PC-9 (cell line): ENCODE measurements around the gene ACSM5. TPM values are rescaled to one million over a fixed set of nuclear protein-coding genes. Genes with fewer than 3 reads are reported as not detected.

ENCODE experiments used
- BruUV-seq: library from RNA; stranded (reverse); fragments of 400-500 nt; replicated peaks from 2 replicates; lab custom pipeline; 2021; lab: Mats Ljungman, UMichigan
- CTCF ChIA-PET: fragments of 300-600 bp; sonication (Branson Sonifier 250); formaldehyde crosslinking; loops from one replicate; lab custom pipeline; 2022; ENCODE audit warnings: antibody characterized with exemption; lab: Charles Lee
- POLR2A ChIA-PET: fragments of 300-600 bp; sonication (Branson Sonifier 250); formaldehyde crosslinking; loops from one replicate; lab custom pipeline; 2022; ENCODE audit warnings: antibody characterized with exemption; ENCODE audit not compliant: unreplicated experiment; lab: Charles Lee
- DNase-seq, 2 experiments: peaks; one replicate each; pipeline versions ENCODE4 v3.0.0 to v3.0.0-alpha.2; 2015 to 2022; ENCODE audit warnings: mixed read lengths in 1 of 2
- H2AFZ ChIP-seq: fragments of 200-600 bp; sonication (generic); 2 replicates; pipeline ENCODE4 v1.8.1; 2017; ENCODE audit warnings: antibody characterized with exemption
- H3F3A ChIP-seq: fragments of 200-600 bp; sonication (generic); 2 replicates; pipeline ENCODE4 v1.8.1; 2017; ENCODE audit warnings: antibody characterized with exemption, mild to moderate bottlenecking, low read depth; ENCODE audit not compliant: insufficient read depth
- H3K27ac ChIP-seq: fragments of 200-600 bp; sonication (generic); 2 replicates; pipeline ENCODE4 v1.6.1; 2016; ENCODE audit warnings: mixed run types
- H3K27me3 ChIP-seq: fragments of 200-600 bp; sonication (generic); 2 replicates; pipeline ENCODE4 v1.6.1; 2016; ENCODE audit warnings: low read depth, mixed run types; ENCODE audit not compliant: insufficient read depth
- H3K36me3 ChIP-seq: fragments of 200-600 bp; sonication (generic); 2 replicates; pipeline ENCODE4 v1.6.1; 2016; ENCODE audit warnings: low read depth, mixed run types
- H3K4me1 ChIP-seq: fragments of 200-600 bp; sonication (generic); replicated peaks from 2 replicates; pipeline ENCODE4 v1.6.1; 2016; ENCODE audit warnings: mixed run types; ENCODE audit not compliant: insufficient read depth
- H3K4me2 ChIP-seq: fragments of 200-600 bp; sonication (generic); 2 replicates; pipeline ENCODE4 v1.6.1; 2017; ENCODE audit warnings: mixed run types
- H3K4me3 ChIP-seq: fragments of 200-600 bp; sonication (generic); 2 replicates; pipeline ENCODE4 v1.6.1; 2016; ENCODE audit warnings: mixed run types
- H3K79me2 ChIP-seq: fragments of 200-600 bp; sonication (generic); 2 replicates; pipeline ENCODE4 v1.6.1; 2017; ENCODE audit warnings: low read depth, mixed run types
- H3K9me2 ChIP-seq: fragments of 200-600 bp; sonication (generic); 2 replicates; pipeline ENCODE4 v1.8.1; 2017; ENCODE audit warnings: mild to moderate bottlenecking; ENCODE audit not compliant: insufficient read depth
- H3K9me3 ChIP-seq: fragments of 200-600 bp; sonication (generic); 2 replicates; pipeline ENCODE4 v1.8.1; 2016; ENCODE audit warnings: low read depth; ENCODE audit not compliant: insufficient read depth
- H4K20me1 ChIP-seq: fragments of 200-600 bp; sonication (generic); 2 replicates; pipeline ENCODE4 v1.8.1; 2017; ENCODE audit not compliant: insufficient read depth
- EZH2 ChIP-seq: fragments of 200-600 bp; sonication (generic); IDR thresholded peaks from 2 replicates; pipeline ENCODE4 v1.8.0; 2017; ENCODE audit warnings: antibody characterized with exemption, low read depth
- intact Hi-C: fragments of 100-400 bp; cut with micrococcal nuclease; formaldehyde crosslinking; loops from one replicate; pipeline ENCODE4 v1.10.0; 2022; ENCODE audit not compliant: unreplicated experiment
- total RNA-seq: library from RNA; stranded (reverse); gene quantifications from 2 replicates; pipeline ENCODE4 v1.2.3, GENCODE V29; 2021
- TF ChIP-seq, protein P1 (sequence below): fragments of 200-600 bp; sonication (generic); conservative IDR thresholded peaks from 2 replicates; pipeline ENCODE4 v1.6.1; 2017; ENCODE audit warnings: mixed run types, antibody characterized with exemption, mild to moderate bottlenecking, moderate library complexity

ACSM5 gene
- total RNA-seq, 1 experiment from 2014 or later: not detected

- H3K27me3 ChIP-seq: peaks cover 49% of the 10 kb centered on the region
- intact Hi-C loops: no loop called here
- no peaks in the 10 kb centered on the region for H4K20me1 ChIP-seq
- no peak overlapping the region for H3K27ac ChIP-seq
- no TSS peak for BruUV-seq
- H2AFZ ChIP-seq: no peak overlapping the region
- no peaks in the 10 kb centered on the region for H3K9me2 ChIP-seq
- H3F3A ChIP-seq: no peaks in the 10 kb centered on the region
- H3K4me1 ChIP-seq: no peaks in the 10 kb centered on the region
- ChIA-PET CTCF (no interaction called here), POLR2A (no interaction called here)
- no peak overlapping the region for H3K4me3 ChIP-seq
- H3K9me3 ChIP-seq: no peaks in the 10 kb centered on the region
- DNase-seq: no peak
- no peaks in the 10 kb centered on the region for H3K79me2 ChIP-seq
- no peak overlapping the region for H3K4me2 ChIP-seq
- TF ChIP-seq EZH2: no peak
- TF ChIP-seq, protein P1, sequence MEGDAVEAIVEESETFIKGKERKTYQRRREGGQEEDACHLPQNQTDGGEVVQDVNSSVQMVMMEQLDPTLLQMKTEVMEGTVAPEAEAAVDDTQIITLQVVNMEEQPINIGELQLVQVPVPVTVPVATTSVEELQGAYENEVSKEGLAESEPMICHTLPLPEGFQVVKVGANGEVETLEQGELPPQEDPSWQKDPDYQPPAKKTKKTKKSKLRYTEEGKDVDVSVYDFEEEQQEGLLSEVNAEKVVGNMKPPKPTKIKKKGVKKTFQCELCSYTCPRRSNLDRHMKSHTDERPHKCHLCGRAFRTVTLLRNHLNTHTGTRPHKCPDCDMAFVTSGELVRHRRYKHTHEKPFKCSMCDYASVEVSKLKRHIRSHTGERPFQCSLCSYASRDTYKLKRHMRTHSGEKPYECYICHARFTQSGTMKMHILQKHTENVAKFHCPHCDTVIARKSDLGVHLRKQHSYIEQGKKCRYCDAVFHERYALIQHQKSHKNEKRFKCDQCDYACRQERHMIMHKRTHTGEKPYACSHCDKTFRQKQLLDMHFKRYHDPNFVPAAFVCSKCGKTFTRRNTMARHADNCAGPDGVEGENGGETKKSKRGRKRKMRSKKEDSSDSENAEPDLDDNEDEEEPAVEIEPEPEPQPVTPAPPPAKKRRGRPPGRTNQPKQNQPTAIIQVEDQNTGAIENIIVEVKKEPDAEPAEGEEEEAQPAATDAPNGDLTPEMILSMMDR: no peak
- H3K36me3 ChIP-seq: no peaks in the 10 kb centered on the region
Observed at GRCh38 chr16:20401066-20401465, 8.3 kb upstream of the ACSM5 start.

DNA sequence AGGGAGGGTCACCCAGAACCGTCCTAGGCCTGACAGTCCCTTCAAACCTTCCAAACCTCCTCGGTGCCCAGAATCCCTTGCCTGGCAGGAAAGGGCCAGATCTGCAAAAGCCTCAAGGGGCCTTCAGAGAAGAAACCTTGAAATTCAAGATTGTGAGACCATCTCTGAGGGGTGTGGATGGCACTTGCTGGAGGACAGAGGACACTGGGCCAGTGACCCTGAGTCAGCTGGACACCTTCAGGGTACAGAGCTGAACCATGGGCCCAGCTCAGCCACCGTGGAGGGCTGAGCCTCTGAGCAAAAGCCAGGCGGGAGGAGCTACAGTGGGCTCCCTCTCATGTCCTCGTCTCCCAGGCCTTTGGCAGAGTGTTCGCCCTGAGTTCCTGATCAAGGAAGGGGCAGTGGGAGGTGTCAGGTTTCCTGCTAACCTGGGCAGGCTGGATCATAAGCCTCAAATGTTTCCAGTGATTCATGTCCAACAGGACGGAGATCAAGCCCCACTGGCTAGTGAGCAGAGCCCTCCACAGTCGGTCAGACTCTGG, 7.8 kb upstream of the ACSM5 start:
- POLR2A ChIA-PET: no interaction called here
- Histone ChIP-seq H4K20me1 (no peaks in the 10 kb centered on the region), H3K4me2 (no peak overlapping the region), H3F3A (no peaks in the 10 kb centered on the region), H3K36me3 (no peaks in the 10 kb centered on the region), H3K27me3 (peaks cover 54% of the 10 kb centered on the region), H3K27ac (no peak overlapping the region), H3K79me2 (no peaks in the 10 kb centered on the region), H2AFZ (no peak overlapping the region), H3K9me2 (no peaks in the 10 kb centered on the region), H3K4me3 (no peak overlapping the region), H3K9me3 (no peaks in the 10 kb centered on the region), H3K4me1 (no peaks in the 10 kb centered on the region)
- TF ChIP-seq, protein P1: no peak
- no peak for TF ChIP-seq EZH2
- no peak for DNase-seq
- CTCF ChIA-PET: no interaction called here
- intact Hi-C loops: no loop called here
- no TSS peak for BruUV-seq

DNA sequence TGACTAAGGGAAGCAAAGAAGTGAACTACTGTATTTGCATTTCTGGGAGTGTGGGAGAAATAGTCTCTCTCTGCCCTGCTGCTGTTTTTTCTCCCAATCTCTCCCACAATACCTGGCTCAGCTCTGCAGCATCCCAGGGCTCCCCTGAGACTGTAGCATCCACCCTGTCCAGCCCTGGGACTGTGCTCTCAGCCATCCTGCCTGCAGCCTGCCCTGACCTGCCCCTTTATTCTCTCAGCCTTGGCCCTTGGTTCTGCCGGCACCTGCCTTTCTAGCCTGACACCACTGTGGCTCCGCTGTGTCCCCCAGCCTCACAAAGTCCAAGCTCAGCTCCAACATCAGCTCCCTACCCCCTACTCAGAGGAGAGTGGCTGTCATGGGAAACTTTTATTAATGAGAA, 6.7 kb upstream of the ACSM5 start:
- BruUV-seq: no TSS peak
- Histone ChIP-seq H3K27ac (no peak overlapping the region), H3K4me3 (no peak overlapping the region), H4K20me1 (no peaks in the 10 kb centered on the region), H3K79me2 (no peaks in the 10 kb centered on the region), H3K27me3 (peaks cover 59% of the 10 kb centered on the region), H3K36me3 (no peaks in the 10 kb centered on the region), H2AFZ (no peak overlapping the region), H3K4me2 (no peak overlapping the region), H3K4me1 (no peaks in the 10 kb centered on the region), H3K9me2 (no peaks in the 10 kb centered on the region), H3F3A (no peaks in the 10 kb centered on the region), H3K9me3 (no peaks in the 10 kb centered on the region)
- CTCF ChIA-PET: no interaction called here
- POLR2A ChIA-PET: no interaction called here
- intact Hi-C loops: no loop called here
- TF ChIP-seq EZH2: no peak
- TF ChIP-seq, protein P1: no peak
- DNase-seq: no peak
